Activated CD4-positive, alpha-beta T cell treated with anti-CD3 and anti-CD28 coated beads, Interleukin-2, amount 50 U/mL, for 1 hour (primary cell): ENCODE measurements around the gene AP1M1.
A peak's percentile ranks its signal among the peaks of the same experiment; 100 is the strongest.

Experiments used
- DNase-seq: peaks from one replicate; pipeline ENCODE4 v3.0.0-alpha.2; 2020

The AP1M1 gene

GRCh38 chr19:16185768-16186123 is 12.0 kb upstream of the AP1M1 start:
- DNase-seq: peak; percentile 29

GRCh38 chr19:16188521-16188920 is 9.2 kb upstream of the AP1M1 start:
- no peak for DNase-seq

GRCh38 chr19:16190198-16190597 is 7.5 kb upstream of the AP1M1 start:
- DNase-seq: no peak

GRCh38 chr19:16190736-16191135 is 7.0 kb upstream of the AP1M1 start:
- no peak for DNase-seq

- DNase-seq: no peak
These were observed 6.3 kb upstream of the AP1M1 start for GRCh38 chr19:16191216-16191908.

GRCh38 chr19:16193466-16193865 is 4.2 kb upstream of the AP1M1 start:
- no peak for DNase-seq

- no peak for DNase-seq
These were observed 506 bp upstream of the AP1M1 start for GRCh38 chr19:16197188-16197621.

GRCh38 chr19:16198370-16198651 is 600 bp downstream of the AP1M1 start:
- no peak for DNase-seq

- DNase-seq: no peak
These were observed 1.7 kb downstream of the AP1M1 start for GRCh38 chr19:16199275-16199932.

- DNase-seq: no peak
These were observed 2.6 kb downstream of the AP1M1 start for GRCh38 chr19:16200038-16201010.

- no peak for DNase-seq
These were observed 3.3 kb downstream of the AP1M1 start for GRCh38 chr19:16201011-16201391.

- no peak for DNase-seq
These were observed 4.9 kb downstream of the AP1M1 start for GRCh38 chr19:16202320-16203255.

- DNase-seq: no peak
These were observed 5.7 kb downstream of the AP1M1 start for GRCh38 chr19:16203256-16204004.

- DNase-seq: no peak
These were observed 6.2 kb downstream of the AP1M1 start for GRCh38 chr19:16204005-16204294.

GRCh38 chr19:16205205-16206045 is 7.7 kb downstream of the AP1M1 start:
- DNase-seq: no peak

- DNase-seq: no peak
These were observed 8.4 kb downstream of the AP1M1 start for GRCh38 chr19:16206046-16206605.

- no peak for DNase-seq
These were observed 8.9 kb downstream of the AP1M1 start for GRCh38 chr19:16206637-16207036.

GRCh38 chr19:16207063-16207462 is 9.4 kb downstream of the AP1M1 start:
- no peak for DNase-seq

- DNase-seq: no peak
These were observed 9.8 kb downstream of the AP1M1 start for GRCh38 chr19:16207490-16208025.

GRCh38 chr19:16208064-16208759 is 10.5 kb downstream of the AP1M1 start:
- no peak for DNase-seq
